HCT116 (cell line): ENCODE results near the gene NRXN2. TPM values are rescaled to one million over a fixed set of nuclear protein-coding genes. Genes with fewer than 3 reads are reported as not detected.

Experiments
- ATAC-seq: fragments of 200-7000 bp; cut with Tn5 transposase; 2 replicates; pipeline ENCODE4 v1.9.1; 2020; ENCODE audit warnings: mild to moderate bottlenecking, moderate library complexity
- BruUV-seq: library from RNA; stranded (reverse); fragments of 400-500 nt; replicated peaks from 2 replicates; lab custom pipeline; 2021; lab: Mats Ljungman, UMichigan
- CTCF ChIA-PET: fragments of 300-600 bp; sonication (Branson Sonifier 250); formaldehyde crosslinking; loops from one replicate; lab custom pipeline; 2021; ENCODE audit warnings: antibody characterized with exemption; lab: Charles Lee
- POLR2A ChIA-PET: fragments of 300-600, 350-600 bp; sonication (Branson Sonifier 250); formaldehyde crosslinking; loops from one replicate; lab custom pipeline; 2021; ENCODE audit warnings: antibody characterized with exemption; lab: Charles Lee
- RAD21 ChIA-PET, 2 experiments: fragments of 300-600 bp; sonication (Branson Sonifier 250); formaldehyde crosslinking; loops; one replicate each; lab custom pipeline; 2023; ENCODE audit warnings: low total read pairs in 2 of 2; ENCODE audit not compliant: uncharacterized antibody in 2 of 2, unreplicated experiment in 2 of 2, low non-redundant PET in 1 of 2; lab: Charles Lee
- DNase-seq: peaks from one replicate; pipeline ENCODE4 v3.0.0-alpha.2; 2010; ENCODE audit warnings: low read depth, low spot score
- H2AFZ ChIP-seq: fragments of 200-600 bp; shearing (Covaris generic), sonication (generic); 2 replicates; pipeline ENCODE4 v1.6.1; 2017; ENCODE audit warnings: low read depth, mixed run types, mixed read lengths, antibody characterized with exemption, low read length; ENCODE audit not compliant: poor library complexity, severe bottlenecking
- H3K27ac ChIP-seq: 2 replicates; pipeline ENCODE4 v1.5.1; 2012; ENCODE audit warnings: low read depth, low read length
- H3K27me3 ChIP-seq: fragments of 200-600 bp; sonication (generic); 2 replicates; pipeline ENCODE4 v1.6.1; 2016; ENCODE audit warnings: mixed run types, low read length, mixed read lengths; ENCODE audit not compliant: insufficient read depth
- H3K36me3 ChIP-seq, 2 experiments: fragments of 200-500 bp in 1 of 2; fragments of 200-600 bp in 1 of 2; sonication (Bioruptor generic) in 1 of 2; sonication (generic) in 1 of 2; 2 replicates each; pipeline versions ENCODE4 v1.5.1 to v1.6.1; 2014 to 2016; ENCODE audit warnings: low read length in 2 of 2, inconsistent platforms in 1 of 2, mixed read lengths in 1 of 2, mixed run types in 1 of 2; ENCODE audit not compliant: insufficient read depth in 2 of 2, control insufficient read depth in 1 of 2
- H3K4me1 ChIP-seq, 2 experiments: fragments of 200-600 bp in 1 of 2; sonication (generic) in 1 of 2; 2 replicates each; pipeline versions ENCODE4 v1.5.1 to v1.6.1; 2012 to 2017; ENCODE audit warnings: low read length in 2 of 2, inconsistent platforms in 1 of 2, mild to moderate bottlenecking in 1 of 2, mixed read lengths in 1 of 2, mixed run types in 1 of 2, moderate library complexity in 1 of 2; ENCODE audit not compliant: insufficient read depth in 2 of 2, control insufficient read depth in 1 of 2
- H3K4me2 ChIP-seq: fragments of 200-600 bp; sonication (generic); 2 replicates; pipeline ENCODE4 v1.6.1; 2017; ENCODE audit warnings: mixed run types, low read length, mixed read lengths
- H3K4me3 ChIP-seq, 2 experiments: fragments of 200-600 bp in 1 of 2; sonication (generic) in 1 of 2; replicated peaks in 1 of 2; 2 replicates each; pipeline ENCODE4 v1.5.1; 2011 to 2016; ENCODE audit warnings: low read length in 2 of 2, control low read depth in 1 of 2, low read depth in 1 of 2, mild to moderate bottlenecking in 1 of 2, mixed read lengths in 1 of 2, mixed run types in 1 of 2
- H3K79me2 ChIP-seq: fragments of 200-600 bp; sonication (generic); 2 replicates; pipeline ENCODE4 v1.6.1; 2017; ENCODE audit warnings: mild to moderate bottlenecking, mixed run types, low read length, moderate library complexity, mixed read lengths; ENCODE audit not compliant: insufficient read depth
- H3K9ac ChIP-seq: fragments of 200-600 bp; sonication (generic); 2 replicates; pipeline ENCODE4 v1.6.1; 2016; ENCODE audit warnings: low read length, mixed read lengths
- H3K9me2 ChIP-seq: fragments of 200-600 bp; sonication (generic), shearing (Covaris generic); 2 replicates; pipeline ENCODE4 v1.6.1; 2017; ENCODE audit warnings: mixed run types, mild to moderate bottlenecking, moderate library complexity; ENCODE audit not compliant: insufficient read depth
- H3K9me3 ChIP-seq, 2 experiments: fragments of 200-500 bp in 1 of 2; fragments of 200-600 bp in 1 of 2; sonication (Bioruptor generic) in 1 of 2; sonication (generic) in 1 of 2; 2 replicates each; pipeline ENCODE4 v1.6.1; 2014 to 2017; ENCODE audit warnings: low read length in 2 of 2, mixed read lengths in 2 of 2, inconsistent platforms in 1 of 2, low read depth in 1 of 2, mild to moderate bottlenecking in 1 of 2, mixed run types in 1 of 2, moderate library complexity in 1 of 2; ENCODE audit not compliant: control insufficient read depth in 1 of 2, insufficient read depth in 1 of 2
- H4K20me1 ChIP-seq: fragments of 200-600 bp; sonication (generic), shearing (Covaris generic); 2 replicates; pipeline ENCODE4 v1.6.1; 2017; ENCODE audit warnings: mixed run types, mild to moderate bottlenecking, moderate library complexity; ENCODE audit not compliant: insufficient read depth
- CBX3 ChIP-seq: IDR thresholded peaks from 2 replicates; pipeline ENCODE4 v1.6.1; 2012; ENCODE audit warnings: low read depth
- CEBPB ChIP-seq: IDR thresholded peaks from 2 replicates; pipeline ENCODE4 v1.6.1; 2012; ENCODE audit warnings: low read depth
- CTCF ChIP-seq, 3 experiments: fragments of 200-600 bp in 1 of 3; sonication (generic) in 1 of 3; IDR thresholded peaks in 2 of 3; conservative IDR thresholded peaks in 1 of 3; 2 replicates each; pipeline ENCODE4 v1.5.1; 2012 to 2017; ENCODE audit warnings: low read depth in 2 of 3, low read length in 2 of 3, antibody characterized with exemption in 1 of 3, borderline replicate concordance in 1 of 3, control low read depth in 1 of 3, mild to moderate bottlenecking in 1 of 3, mixed read lengths in 1 of 3, mixed run types in 1 of 3, moderate library complexity in 1 of 3; ENCODE audit not compliant: insufficient read depth in 1 of 3
- ELF1 ChIP-seq: IDR thresholded peaks from 2 replicates; pipeline ENCODE4 v1.6.1; 2012; ENCODE audit warnings: low read depth, borderline replicate concordance
- EZH2 ChIP-seq: fragments of 200-600 bp; sonication (generic); IDR thresholded peaks from 2 replicates; pipeline ENCODE4 v1.6.1; 2017; ENCODE audit warnings: antibody characterized with exemption, mixed run types
- EZH2phosphoT487 ChIP-seq: fragments of 200-600 bp; IDR thresholded peaks from 2 replicates; pipeline ENCODE4 v1.6.1; 2018; ENCODE audit warnings: antibody characterized with exemption, borderline replicate concordance
- JUND ChIP-seq: IDR thresholded peaks from 2 replicates; pipeline ENCODE4 v1.6.1; 2012
- POLR2A ChIP-seq: IDR thresholded peaks from 2 replicates; pipeline ENCODE4 v1.7.0; 2011; ENCODE audit warnings: borderline replicate concordance; ENCODE audit not compliant: insufficient read depth, insufficient read length; ENCODE audit errors: extremely low read depth
- POLR2AphosphoS5 ChIP-seq: IDR thresholded peaks from 2 replicates; pipeline ENCODE4 v1.6.1; 2011; ENCODE audit warnings: mild to moderate bottlenecking, low read depth, low read length, moderate library complexity
- SIN3A ChIP-seq: IDR thresholded peaks from 2 replicates; pipeline ENCODE4 v1.6.1; 2012; ENCODE audit warnings: low read depth
- SP1 ChIP-seq: IDR thresholded peaks from 2 replicates; pipeline ENCODE4 v1.6.1; 2012; ENCODE audit warnings: low read depth
- SRF ChIP-seq: IDR thresholded peaks from 2 replicates; pipeline ENCODE4 v1.6.1; 2012; ENCODE audit warnings: low read depth
- TCF7L2 ChIP-seq: IDR thresholded peaks from 2 replicates; pipeline ENCODE4 v1.7.0; 2011; ENCODE audit warnings: borderline replicate concordance, inconsistent platforms; ENCODE audit not compliant: insufficient read depth, insufficient read length; ENCODE audit errors: extremely low read depth
- YY1 ChIP-seq: IDR thresholded peaks from 2 replicates; pipeline ENCODE4 v1.6.1; 2011; ENCODE audit warnings: low read length, low read depth, moderate library complexity, mild to moderate bottlenecking; ENCODE audit not compliant: insufficient replicate concordance; ENCODE audit errors: extremely low read depth
- ZBTB33 ChIP-seq: IDR thresholded peaks from 2 replicates; pipeline ENCODE4 v1.6.1; 2011; ENCODE audit warnings: mild to moderate bottlenecking, low read length, moderate library complexity; ENCODE audit not compliant: insufficient replicate concordance; ENCODE audit errors: extremely low read depth
- ZNF274 ChIP-seq: fragments of 200-500 bp; sonication (Bioruptor generic); IDR thresholded peaks from 2 replicates; pipeline ENCODE4 v1.6.1; 2014; ENCODE audit warnings: mild to moderate bottlenecking, low read depth, low read length, inconsistent platforms
- intact Hi-C: fragments of 100-400 bp; cut with micrococcal nuclease; formaldehyde crosslinking; loops from 2 replicates; pipeline ENCODE4 v1.10.0; 2022
- total RNA-seq: library from RNA; stranded (reverse); gene quantifications from one replicate; pipeline ENCODE4 v1.2.1, GENCODE V29; 2021; ENCODE audit not compliant: unreplicated experiment
- TF ChIP-seq, protein P1 (sequence below): IDR thresholded peaks from 2 replicates; pipeline ENCODE4 v1.6.1; 2012
- TF ChIP-seq, protein P2 (sequence below): IDR thresholded peaks from 2 replicates; pipeline ENCODE4 v1.6.1; 2012; ENCODE audit warnings: low read depth
- TF ChIP-seq, protein P3 (sequence below): IDR thresholded peaks from 2 replicates; pipeline ENCODE4 v1.6.1; 2012

Gene NRXN2
- total RNA-seq, 1 experiment from 2014 or later = 1.5 TPM

GRCh38 chr11:64686466-64687170, 36.4 kb downstream of the NRXN2 start:
- Histone ChIP-seq H3K27me3 (0 out of 2 replicates have a peak, but pooled peaks cover 1% of the 10 kb centered on the region), H3K9ac (no peak overlapping the region), H3K27ac (no peak overlapping the region), H3K4me3 (no peak overlapping the region), H3K79me2 (no peaks in the 10 kb centered on the region), H3K4me2 (no peak overlapping the region), H3K4me1 (peaks cover 0 to 11% of the 10 kb centered on the region in 2 experiments; a peak in 2 of 4 replicates), H3K36me3 (no peaks in the 10 kb centered on the region), H2AFZ (no peak overlapping the region), H3K9me3 (no peaks in the 10 kb centered on the region), H4K20me1 (no peaks in the 10 kb centered on the region), H3K9me2 (no peaks in the 10 kb centered on the region)
- BruUV-seq = no TSS peak
- intact Hi-C loops = no loop called here
- DNase-seq = no peak
- POLR2A ChIA-PET = no interaction called here
- RAD21 ChIA-PET = no interaction called here
- CTCF ChIA-PET = no interaction called here
- TF ChIP-seq, protein P1, sequence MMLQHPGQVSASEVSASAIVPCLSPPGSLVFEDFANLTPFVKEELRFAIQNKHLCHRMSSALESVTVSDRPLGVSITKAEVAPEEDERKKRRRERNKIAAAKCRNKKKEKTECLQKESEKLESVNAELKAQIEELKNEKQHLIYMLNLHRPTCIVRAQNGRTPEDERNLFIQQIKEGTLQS = no peak
- TF ChIP-seq CEBPB (no peak), ZBTB33 (no peak), SIN3A (no peak), SRF (no peak), TCF7L2 (no peak), EZH2phosphoT487 (no peak), EZH2 (no peak), SP1 (no peak), YY1 (no peak), CBX3 (no peak), ELF1 (no peak), JUND (no peak), ZNF274 (no peak), CTCF (IDR thresholded peaks at IDR 0.05 in 2 of 3, conservative IDR thresholded peaks at IDR 0.05 in 1 of 3; ENCODE audit: borderline replicate concordance in 1 of 3, insufficient read depth in 1 of 3, low read depth in 2 of 3, low read length in 2 of 3) (no peak), POLR2AphosphoS5 (no peak), POLR2A (no peak)
- TF ChIP-seq, protein P2, sequence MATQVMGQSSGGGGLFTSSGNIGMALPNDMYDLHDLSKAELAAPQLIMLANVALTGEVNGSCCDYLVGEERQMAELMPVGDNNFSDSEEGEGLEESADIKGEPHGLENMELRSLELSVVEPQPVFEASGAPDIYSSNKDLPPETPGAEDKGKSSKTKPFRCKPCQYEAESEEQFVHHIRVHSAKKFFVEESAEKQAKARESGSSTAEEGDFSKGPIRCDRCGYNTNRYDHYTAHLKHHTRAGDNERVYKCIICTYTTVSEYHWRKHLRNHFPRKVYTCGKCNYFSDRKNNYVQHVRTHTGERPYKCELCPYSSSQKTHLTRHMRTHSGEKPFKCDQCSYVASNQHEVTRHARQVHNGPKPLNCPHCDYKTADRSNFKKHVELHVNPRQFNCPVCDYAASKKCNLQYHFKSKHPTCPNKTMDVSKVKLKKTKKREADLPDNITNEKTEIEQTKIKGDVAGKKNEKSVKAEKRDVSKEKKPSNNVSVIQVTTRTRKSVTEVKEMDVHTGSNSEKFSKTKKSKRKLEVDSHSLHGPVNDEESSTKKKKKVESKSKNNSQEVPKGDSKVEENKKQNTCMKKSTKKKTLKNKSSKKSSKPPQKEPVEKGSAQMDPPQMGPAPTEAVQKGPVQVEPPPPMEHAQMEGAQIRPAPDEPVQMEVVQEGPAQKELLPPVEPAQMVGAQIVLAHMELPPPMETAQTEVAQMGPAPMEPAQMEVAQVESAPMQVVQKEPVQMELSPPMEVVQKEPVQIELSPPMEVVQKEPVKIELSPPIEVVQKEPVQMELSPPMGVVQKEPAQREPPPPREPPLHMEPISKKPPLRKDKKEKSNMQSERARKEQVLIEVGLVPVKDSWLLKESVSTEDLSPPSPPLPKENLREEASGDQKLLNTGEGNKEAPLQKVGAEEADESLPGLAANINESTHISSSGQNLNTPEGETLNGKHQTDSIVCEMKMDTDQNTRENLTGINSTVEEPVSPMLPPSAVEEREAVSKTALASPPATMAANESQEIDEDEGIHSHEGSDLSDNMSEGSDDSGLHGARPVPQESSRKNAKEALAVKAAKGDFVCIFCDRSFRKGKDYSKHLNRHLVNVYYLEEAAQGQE = no peak
- TF ChIP-seq, protein P3, sequence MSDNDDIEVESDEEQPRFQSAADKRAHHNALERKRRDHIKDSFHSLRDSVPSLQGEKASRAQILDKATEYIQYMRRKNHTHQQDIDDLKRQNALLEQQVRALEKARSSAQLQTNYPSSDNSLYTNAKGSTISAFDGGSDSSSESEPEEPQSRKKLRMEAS = no peak
- ATAC-seq = no peak
